ENCODE results near the gene ZNF366.
"Not testable (repeated sequence)": the region's sequence is repeated elsewhere in the genome, so short reads cannot be mapped to it uniquely, and the experiment has no call there.

The ZNF366 gene

DNA sequence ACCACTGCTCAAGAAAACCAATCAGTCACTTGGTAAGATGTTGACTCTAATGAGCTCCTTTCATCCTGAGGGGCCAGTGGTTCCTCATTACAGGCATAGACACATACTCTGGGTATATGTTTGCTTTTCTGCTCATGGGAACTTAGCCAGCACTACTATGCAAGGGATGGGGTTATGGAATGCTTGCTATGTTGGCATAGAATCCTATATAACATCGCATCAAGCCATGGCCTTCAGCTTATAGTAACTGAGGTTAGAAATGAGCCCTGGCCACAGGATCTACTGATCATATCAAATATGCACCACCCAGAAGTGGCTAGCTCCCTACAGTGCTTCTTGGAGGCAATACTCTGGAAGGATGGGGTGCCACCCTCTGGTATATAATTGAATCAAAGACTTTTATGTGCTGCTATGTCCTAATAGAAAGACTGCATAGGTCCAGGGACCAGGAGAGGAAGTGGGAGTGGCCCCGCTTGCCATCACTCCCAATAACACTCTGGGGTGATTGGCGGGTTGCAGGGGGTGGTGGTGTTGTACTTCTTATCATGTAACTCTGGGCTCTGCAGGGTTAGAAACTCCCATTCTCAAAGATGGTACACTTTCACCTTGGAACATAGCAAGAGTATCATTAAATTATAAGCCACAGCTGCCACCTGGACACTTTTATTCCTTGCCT, 70.3 kb downstream of the ZNF366 start:
- no peak for DNase-seq

DNA sequence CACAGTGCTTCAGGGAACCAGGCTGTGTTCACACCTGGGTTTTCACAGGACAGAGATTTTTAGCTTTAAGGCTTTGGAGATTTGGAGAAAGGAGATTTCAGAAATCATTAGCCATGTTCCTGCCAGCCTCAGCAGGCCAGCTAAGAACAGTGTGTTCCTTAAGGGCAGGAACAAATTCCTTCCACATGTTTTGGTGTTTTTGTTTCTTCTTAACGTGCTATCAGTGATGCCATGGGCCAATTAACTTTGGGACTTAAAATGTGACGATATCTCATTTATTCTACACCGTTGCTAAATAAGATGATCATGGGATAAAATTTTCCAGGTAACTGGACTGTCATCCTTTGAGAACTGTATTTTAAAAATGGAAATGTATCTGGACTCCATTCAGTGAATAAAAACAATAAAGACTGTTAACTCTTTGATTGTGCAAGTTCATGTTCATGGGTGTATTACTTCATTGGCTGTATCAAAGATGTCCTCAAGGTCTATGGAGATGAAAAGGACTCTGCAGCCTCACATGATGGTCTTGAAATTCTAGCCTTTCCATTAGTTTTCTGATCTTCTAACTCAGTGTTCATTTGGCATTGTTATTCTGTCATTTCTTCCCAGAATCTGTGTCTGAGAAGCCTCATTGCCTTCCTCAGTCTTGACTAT, 72.3 kb downstream of the ZNF366 start:
- DNase-seq = no peak

DNA sequence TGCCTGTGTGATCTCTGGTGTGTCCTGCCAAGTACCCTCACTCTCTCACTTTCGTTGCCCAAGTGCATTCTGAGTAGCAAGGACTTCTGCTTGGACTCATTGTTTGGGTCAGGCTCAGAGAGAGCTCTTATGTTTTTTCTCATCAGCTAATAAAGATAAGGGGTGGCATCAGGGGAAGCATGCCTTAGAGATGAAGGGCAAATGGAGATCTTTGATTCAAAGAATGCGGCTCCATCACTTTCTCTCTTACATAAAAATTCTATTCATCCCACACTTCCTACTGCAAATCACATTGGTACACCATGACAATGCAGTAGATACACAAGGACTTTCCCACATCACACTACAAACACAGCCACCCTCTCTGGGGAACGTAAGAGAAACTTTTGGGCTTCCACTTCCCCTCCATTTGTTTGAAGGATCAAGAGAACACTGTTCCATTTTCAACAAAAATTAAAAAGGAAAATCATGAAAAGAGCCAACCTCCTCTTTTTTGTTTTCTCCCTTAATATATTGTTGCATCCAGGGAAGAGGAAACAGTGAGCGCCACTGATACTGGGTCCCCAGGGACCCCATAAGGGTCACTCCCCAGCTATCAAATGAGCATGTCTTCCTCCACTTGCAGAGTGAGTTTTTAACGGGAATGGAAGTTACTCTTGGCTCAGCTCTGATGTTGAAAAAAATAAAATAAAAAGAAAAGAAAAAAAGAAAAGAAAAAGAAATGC, 73.0 kb downstream of the ZNF366 start:
- DNase-seq = no peak

DNA sequence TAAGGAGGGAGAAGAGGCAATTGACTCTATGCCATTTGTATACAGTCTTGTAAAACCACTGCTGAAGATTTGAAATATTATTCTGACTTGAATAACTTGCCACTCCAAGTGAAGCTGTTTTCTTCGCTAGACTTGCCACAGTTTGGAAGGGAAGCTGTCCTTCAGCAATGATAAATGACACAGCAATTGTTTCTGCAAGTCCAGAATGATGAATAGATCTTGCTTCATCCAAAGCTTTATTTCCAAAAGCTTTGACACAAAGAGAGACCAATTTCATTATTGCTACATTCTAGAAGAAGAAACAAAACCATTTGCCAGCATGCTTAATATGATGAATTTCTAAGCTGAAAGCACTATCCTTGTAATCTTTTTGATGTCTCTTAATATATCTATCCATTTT, 73.7 kb downstream of the ZNF366 start:
- DNase-seq = no peak

DNA sequence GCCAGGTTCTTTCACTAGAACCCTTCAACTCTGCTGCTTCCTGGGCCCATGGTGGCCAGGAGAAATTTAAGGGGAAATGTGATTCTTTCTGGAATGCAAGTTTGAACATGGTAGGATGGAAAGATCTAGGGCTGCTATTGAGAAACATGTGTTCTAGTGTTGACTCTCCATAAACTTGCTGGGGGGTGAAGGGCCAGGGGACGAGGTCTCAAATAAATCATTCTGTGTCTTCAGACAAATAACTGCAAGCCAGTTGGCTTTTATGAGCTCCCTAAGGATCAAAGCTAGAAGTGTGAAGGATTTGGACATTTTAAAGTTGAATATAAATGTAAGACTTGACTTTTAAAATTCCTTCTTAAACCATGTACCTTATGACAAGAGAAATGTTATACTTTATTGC, 78.5 kb downstream of the ZNF366 start:
- DNase-seq = no peak

DNA sequence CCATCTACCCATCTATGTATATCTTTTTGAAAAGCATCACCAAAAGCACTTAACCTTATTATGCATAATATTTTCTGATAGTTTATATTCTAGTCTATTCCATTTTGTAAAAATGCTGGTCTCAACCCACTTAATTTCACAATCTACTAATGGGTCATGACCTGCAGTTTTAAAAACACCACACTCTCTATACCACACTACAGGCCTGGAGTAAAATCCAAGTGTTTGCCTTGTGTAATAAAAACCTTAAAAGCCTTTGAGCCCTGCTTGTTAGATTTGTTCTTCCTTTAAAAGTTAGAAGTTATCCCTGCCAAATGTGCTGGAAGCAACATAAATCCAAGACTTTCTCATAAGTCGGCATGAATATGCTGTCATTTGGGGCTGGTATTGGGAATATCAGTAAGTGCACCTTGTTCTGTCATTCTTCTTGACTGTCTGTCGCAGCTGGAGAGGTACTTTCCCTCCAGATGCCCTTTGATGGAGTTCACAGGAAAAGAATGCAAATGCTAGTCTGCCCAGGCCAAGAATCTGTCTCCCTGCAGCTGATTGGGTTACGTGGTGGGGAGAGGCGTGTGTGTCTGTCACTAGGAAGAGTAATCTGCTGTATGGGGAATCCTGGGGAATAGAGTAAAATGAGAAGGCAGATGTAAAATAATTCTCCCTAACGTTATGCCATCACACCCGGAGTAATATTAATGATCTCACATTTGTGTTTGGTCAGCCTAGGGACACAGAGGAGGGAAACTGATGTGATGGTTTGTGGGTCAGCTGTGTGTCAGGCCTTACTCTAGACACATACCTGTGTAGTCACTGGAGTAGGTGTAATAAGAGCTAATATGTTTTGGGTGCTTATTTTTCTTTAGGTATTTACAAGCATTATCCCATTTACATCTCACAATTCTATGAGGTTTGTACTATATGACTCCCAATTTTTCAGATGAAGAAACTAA, 79.4 kb downstream of the ZNF366 start:
- DNase-seq = peak; percentile 68

DNA sequence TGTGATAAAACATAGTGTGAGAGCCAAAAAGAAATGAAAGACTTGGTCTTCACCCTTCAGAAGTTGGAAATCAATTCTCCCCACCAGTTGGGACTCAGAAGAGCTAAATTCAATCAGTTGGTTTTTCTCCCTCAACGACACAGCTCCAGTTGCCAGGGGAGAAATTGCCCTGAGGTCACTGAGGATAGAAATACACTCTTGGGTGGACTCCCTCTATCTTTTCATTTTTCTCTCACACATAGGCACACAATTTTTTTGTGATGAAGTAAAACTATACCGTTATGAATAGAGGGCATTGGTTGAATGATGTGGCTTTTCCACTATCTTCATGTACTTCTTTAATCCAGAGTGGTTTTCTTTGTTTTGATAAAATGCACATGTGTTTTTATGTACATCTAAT, 80.2 kb downstream of the ZNF366 start:
- no peak for DNase-seq

DNA sequence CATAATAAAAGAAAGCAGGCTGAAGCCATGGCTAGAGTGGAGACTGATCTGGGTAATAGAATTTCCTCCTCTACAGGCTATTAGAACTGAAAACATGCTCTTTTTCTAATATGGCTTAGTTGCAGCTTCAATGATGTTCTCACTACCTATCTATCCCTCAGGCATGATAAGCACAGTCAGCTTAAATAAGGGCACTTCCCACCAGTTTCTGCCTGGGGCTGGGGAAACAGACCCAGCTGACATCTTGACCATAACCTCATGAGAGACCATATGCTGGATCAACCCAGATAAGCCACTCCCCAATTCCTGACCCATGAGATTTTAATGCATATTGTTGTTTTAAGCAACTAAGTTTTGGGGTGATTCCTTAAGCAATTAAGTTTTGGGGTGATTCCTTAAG, 81.2 kb downstream of the ZNF366 start:
- no peak for DNase-seq

DNA sequence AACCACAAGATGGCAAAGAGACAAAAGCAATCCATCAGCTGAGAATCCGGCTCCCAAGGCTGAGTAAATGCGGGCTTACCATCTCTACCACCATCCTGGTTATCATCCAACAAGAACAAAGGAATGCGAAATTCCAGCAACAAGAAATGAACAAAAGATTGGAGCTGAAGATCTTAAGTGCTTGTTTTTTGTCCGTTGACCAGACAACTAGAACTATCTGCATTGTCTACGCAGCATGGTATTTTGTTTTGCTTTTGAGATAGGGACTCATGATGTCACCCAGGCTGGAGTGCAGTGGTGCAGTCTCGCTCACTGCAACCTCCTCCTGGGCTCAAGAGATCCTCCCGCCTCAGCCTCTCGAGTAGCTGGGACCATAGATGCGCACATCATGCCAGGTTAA, 88.9 kb downstream of the ZNF366 start:
- no peak for DNase-seq

DNA sequence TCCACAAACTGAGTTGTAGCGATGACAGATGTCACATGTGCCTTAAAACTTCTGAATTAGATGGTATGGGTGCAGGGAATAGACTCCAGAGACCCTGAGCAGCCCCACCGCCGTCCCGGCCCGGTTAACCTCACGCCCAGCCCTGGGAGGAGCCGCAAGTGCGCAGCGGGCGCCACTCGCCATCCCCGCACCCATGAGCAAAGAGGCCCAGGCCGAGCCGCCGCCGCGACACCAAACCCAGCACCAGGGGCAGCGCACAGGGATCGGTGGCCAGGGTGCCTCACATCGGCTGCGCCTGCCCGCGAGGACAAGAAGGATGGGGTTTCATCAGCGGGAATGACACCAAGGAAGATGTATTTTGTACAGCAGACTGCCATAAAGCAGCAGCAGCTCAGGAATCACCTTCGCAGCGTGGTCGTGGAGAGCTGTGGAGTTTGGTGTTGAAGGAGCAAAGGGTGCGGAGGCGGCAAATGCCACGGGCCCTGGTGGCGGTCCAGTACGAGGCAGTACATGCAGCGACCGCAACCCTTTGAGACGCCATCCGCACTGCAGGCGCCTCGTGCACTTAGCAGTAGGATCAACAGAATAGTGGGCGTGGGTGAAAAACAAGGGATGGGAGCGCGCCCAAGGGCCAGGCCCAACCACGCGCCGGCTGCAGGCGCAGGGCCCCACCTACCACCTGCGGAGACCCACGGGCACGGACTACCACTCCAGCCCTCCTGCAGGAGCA, 89.7 kb downstream of the ZNF366 start:
- DNase-seq = no peak

DNA sequence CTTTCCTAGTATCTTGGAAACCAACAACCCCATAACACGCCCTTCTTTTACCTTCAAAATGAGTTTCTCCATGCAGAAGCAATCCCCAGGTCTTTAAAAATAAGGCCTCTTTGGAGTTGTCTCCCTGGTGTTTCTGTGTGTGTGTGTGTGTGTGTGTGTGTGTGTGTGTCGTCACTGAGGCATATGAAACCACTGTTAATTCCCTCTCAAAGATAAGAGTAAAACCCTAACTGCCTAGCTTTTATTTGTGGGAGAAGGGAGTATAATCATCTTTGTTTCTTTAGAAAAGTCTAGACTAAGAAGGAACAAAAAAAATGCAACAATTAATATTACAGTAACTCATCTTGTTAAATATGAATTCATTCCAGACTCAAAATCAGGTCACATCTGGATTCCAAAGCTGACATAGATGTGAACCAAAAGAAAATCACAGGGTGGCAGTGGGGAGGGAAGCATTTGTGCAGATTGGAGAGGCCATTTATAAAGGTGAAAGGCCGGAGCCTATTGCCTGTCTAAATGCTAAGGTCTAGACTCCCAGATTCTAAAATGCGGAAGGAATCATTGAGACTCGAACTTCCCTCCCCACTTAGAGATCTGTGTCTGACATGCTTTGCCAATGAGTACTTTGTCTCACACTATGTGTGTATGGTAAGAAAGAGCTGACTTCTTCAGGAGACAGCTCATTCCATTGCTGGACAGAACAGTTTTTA, 91.4 kb downstream of the ZNF366 start:
- DNase-seq = no peak

DNA sequence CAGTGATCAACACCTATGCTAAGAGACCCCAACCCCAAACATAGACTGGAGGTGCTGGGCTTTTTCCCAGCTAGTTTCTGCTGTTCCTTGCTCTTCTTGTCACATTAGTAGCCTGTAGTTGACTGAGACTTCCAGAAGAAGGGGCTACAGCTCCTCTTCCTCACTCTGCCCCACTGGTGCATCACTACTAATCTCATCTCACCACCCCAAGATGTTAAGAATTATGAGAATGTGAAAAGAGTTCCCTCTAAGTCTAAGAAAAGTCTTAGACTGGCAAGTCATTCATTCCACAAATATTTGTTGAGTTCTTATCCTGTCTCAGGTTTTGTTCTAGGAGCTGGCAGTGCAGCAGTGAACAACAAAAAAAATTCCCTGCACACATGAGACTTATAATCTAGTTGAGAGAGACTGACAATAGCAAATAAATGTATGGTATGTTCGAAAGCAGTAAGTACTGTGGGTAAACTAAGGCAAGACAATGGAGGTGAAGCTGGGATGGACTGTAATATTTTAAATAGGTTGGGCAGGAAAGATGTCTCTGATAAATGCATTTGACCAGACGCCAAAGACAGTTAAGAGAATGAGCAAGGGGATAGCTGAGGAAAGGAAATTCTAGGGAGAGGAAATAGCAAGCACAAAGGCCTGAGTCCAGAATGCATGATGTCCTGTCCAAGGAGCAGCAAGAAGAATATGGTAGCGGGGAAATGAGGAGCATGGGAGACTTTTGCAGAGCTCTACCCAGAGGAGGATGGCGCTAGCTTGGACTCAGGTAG, 94.7 kb downstream of the ZNF366 start:
- DNase-seq = no peak

DNA sequence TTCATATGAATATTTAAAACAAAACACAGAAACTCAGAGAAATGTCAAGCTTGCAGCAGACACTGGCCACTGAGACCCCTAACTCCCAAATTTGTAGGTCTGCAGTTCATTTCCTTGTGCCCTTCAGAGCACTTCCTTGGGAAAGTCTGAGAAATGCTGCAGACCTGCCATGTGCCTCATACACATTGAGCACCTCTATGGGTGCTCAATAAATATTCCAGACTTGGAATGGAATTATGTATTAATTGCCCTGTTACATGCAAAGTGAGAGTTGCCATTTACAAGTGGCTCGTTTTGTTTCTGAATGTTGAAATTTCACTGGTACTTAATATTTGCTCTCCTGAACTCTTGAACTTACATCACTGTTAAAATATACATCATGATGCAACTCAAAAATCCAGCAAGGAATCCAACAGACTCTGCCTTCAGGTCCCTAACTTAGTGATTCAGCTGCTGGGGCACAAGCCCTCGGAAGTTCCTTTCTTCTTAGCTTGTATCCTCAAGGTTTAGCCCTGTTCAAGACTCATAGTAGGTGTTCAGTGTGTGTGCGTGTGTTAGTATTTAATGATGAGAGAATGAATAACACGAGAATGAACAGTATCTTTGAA, 96.4 kb downstream of the ZNF366 start:
- no peak for DNase-seq

DNA sequence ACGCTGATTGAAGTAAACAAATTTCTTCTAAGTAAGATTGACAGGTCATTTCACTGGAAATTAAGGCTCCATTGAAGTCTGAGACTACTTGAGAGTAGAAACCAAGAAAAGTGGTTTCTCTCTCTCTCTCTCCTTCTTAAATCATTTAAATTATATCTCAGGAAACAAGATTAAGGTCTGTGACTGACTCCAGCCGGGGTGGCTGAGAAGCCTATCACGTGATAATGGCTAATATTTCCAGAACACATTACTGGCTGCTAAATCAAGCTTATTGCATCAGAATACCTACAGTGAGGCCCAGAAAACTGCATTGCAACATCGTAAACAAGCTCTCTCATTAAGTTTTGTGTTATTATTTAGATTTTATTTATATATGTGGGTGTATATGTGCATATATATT, 98.6 kb downstream of the ZNF366 start:
- no peak for DNase-seq

DNA sequence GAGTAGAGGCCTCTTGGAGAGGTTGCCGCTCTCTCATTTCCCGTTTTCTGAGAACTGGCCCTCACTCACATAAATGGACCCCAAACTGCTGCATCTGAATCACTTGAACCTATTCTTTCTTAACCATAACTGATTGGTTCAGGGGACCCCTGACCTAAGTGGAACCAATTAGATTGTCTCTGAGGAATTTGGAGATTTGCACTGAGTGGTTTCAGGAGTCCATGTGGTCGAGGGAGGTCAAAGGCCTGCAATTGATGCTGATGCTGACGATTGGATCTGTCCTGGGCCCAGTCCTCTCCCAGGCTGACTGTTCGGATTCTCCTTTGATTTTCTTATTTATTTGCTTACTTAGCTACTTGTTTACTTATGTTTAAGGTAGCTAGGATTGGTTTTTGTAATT, 99.1 kb downstream of the ZNF366 start:
- DNase-seq = no peak

DNA sequence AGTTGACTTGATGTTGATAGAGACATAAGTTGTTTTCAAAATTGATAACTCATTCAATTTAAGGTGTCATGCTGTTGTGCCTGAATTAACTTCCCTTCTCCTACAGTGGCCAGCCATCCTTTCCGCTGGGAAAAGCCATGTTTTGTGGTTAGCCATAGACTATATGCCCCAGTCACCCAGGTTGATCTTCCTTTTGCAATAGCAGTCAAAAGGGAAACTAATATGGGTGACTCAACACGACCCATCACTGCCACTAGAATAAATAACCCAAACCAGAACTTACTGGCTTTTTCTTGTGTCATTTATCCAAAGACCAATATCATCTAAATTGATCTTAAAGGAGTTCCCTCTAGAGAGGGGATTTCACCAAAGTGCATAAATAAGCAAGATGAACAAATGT, 99.7 kb downstream of the ZNF366 start:
- no peak for DNase-seq

DNA sequence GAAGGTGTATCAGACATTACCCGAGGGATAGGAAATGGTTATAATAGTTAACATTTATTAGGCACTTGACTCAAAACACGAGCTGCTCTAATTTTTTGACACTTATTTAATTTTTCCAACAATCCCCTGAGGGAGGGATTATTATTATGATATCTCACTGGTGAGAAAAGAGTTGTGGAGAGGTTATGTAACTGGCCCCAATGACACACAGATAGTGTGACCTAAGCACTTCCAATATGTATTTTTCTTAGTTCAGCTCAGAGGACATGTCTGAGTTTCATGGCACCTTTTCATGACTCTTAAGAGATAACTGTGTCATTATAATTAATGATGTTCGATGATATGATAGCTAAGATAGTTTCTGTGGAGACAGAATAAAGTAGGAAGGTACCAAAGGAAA, 100.1 kb downstream of the ZNF366 start:
- no peak for DNase-seq

DNA sequence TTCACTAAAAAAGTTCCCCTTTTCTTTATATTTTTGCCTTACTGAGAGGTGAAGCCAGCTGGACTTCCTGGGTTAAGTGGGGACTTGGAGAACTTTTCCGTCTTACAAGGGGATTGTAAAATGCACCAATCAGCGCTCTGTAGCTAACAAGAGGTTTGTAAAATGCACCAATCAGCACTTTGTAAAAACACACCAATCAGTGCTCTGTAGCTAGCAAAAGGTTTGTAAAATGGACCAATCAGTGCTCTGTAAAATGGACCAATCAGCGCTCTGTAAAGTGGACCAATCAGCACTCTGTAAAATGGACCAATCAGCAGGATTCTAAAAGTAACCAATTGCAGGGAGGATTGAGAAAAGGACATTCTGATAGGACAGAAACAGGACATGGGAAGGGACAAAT, 102.4 kb downstream of the ZNF366 start:
- DNase-seq = not testable (repeated sequence)

DNA sequence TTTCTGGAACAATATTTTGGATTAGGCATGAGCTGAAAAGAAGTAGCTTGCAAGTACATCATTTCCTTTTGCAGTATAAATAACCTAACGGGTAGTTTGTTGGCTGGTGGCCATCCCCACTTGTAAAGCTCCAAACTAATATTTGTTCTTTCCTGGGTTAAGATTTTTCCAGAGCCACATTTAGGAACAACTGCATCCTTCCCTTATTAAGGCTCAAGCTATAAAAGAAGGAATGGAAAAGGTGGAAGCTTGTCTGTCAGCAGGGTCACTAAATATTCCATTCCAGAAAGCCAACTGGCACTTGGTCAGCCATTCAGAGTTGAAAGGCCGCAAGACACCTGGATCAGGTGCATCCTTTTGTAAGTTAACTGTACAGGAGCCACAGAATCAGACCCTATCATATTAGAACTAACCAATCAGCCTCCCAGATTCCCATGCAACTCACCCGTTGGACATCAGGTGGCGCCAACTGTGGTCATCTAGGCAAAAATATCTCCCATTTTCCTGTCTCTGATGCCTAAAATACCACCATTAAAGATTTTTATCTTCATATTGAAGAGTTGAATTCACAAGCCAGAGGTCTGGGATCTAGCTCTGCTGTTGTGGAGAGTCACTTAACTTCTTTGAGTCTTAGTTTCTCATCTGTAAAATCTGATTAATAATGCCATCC, 104.1 kb downstream of the ZNF366 start:
- DNase-seq = no peak

DNA sequence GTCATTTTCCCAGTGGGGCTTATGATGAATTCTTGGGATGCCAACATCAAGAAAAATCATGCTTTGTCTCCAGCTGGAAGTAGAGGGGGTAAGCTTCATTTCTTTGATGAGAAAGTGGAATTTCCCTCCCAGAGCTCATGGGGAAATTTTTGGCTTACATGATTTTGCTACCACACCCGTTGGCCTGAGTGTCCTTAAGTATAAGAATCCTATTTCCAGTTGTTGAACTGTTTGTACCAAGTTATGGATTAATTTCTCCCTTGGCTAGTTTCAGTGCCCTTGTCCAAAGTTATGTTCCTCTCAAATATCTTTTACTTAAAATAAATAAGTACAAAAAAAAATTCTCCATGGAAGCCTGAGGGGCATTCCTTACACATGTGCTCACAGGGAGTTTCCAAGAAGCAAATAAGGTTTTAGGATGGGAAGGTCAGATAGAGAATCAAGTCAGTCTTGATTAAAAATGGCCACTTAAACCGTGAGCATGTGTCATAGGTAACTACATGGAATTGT, 104.8 kb downstream of the ZNF366 start:
- DNase-seq = no peak

Data from right forelimb (tissue), 1 donor.